Nephron (organoid): Measurements from ENCODE around the gene GNAL.
A peak's percentile ranks its signal among the peaks of the same experiment; 100 is the strongest.

ENCODE experiments used
- H3K27ac Mint-ChIP-seq, 3 experiments: 2 replicates each; pipeline ENCODE4 v1.8.0; 2020; ENCODE audit warnings: mixed read lengths in 3 of 3, mild to moderate bottlenecking in 2 of 3, moderate library complexity in 1 of 3
- H3K27me3 Mint-ChIP-seq: 2 replicates; pipeline ENCODE4 v1.8.0; 2021; ENCODE audit warnings: low read depth, mild to moderate bottlenecking, moderate library complexity, mixed read lengths
- H3K36me3 Mint-ChIP-seq: 2 replicates; pipeline ENCODE4 v1.8.0; 2020; ENCODE audit warnings: low read depth, mixed read lengths
- H3K4me1 Mint-ChIP-seq: 2 replicates; pipeline ENCODE4 v1.8.0; 2020; ENCODE audit warnings: mixed read lengths
- H3K4me3 Mint-ChIP-seq, 3 experiments: 2 replicates each; pipeline ENCODE4 v1.8.0; 2020; ENCODE audit warnings: mild to moderate bottlenecking in 3 of 3, mixed read lengths in 3 of 3, moderate library complexity in 2 of 3
- H3K9me3 Mint-ChIP-seq: 2 replicates; pipeline ENCODE4 v1.8.0; 2020; ENCODE audit warnings: mixed read lengths
- CTCF ChIP-seq, 3 experiments: fragments of 200-600 bp; sonication (generic); IDR thresholded peaks; one replicate each; pipeline ENCODE4 v1.5.0; 2021; ENCODE audit warnings: antibody characterized with exemption in 3 of 3; ENCODE audit not compliant: unreplicated experiment in 3 of 3

Gene GNAL

GRCh38 chr18:11882636-11883035 is 193.6 kb downstream of the GNAL start:
- TF ChIP-seq CTCF (IDR thresholded peaks at IDR 0.05; ENCODE audit: unreplicated experiment in 3 of 3), result no peak
- Mint-ChIP-seq H3K27me3 (no peaks in the 10 kb centered on the region), H3K4me3 (no peak overlapping the region), H3K4me1 (no peaks in the 10 kb centered on the region), H3K36me3 (peaks cover 26% of the 10 kb centered on the region), H3K9me3 (no peaks in the 10 kb centered on the region), H3K27ac (no peak overlapping the region)

- H3K9me3 Mint-ChIP-seq, result no peaks in the 10 kb centered on the region
- H3K4me3 Mint-ChIP-seq, result no peak overlapping the region
- peaks cover 31% of the 10 kb centered on the region for H3K36me3 Mint-ChIP-seq
- no peaks in the 10 kb centered on the region for H3K4me1 Mint-ChIP-seq
- no peak for TF ChIP-seq CTCF (IDR thresholded peaks at IDR 0.05; ENCODE audit: unreplicated experiment in 3 of 3)
- no peak overlapping the region for H3K27ac Mint-ChIP-seq
- no peaks in the 10 kb centered on the region for H3K27me3 Mint-ChIP-seq
These were observed 194.1 kb downstream of the GNAL start for GRCh38 chr18:11883153-11883552.

DNA sequence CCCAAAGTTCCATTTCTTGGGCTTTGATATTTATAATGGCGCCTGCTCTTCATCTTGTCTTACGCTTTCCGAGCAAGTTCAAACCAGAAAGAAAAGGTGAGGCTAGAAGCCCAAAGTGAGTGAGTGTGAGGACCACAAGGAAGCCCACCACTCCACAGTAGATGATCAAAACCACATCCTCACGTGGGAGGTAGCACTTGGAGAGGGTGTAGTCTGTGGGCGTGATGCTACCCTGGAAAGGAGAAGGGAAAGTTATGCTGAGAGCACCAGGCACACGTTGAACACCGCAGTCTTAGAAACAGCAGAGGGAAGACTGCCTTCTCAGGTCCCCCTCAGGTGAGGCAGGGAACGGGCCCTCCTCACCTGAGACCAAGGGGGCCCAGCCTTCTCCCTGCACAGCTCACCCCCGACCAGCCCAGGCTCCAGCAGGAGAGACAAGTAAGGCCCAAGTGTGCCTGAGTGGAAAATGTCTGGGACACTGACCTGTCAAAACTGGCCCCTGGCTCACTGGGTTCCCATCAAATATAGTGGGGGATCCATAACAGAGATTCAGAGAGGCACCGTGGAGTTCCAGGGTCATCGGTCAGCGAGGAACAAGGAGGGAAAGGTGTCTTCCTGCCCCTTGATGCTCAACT is 195.4 kb downstream of the GNAL start:
- H3K36me3 Mint-ChIP-seq, result peaks cover 41% of the 10 kb centered on the region
- H3K9me3 Mint-ChIP-seq, result no peaks in the 10 kb centered on the region
- H3K4me3 Mint-ChIP-seq, result no peak overlapping the region
- H3K27me3 Mint-ChIP-seq, result no peaks in the 10 kb centered on the region
- no peak for TF ChIP-seq CTCF (IDR thresholded peaks at IDR 0.05; ENCODE audit: unreplicated experiment in 3 of 3)
- no peak overlapping the region for H3K27ac Mint-ChIP-seq
- no peaks in the 10 kb centered on the region for H3K4me1 Mint-ChIP-seq

- Mint-ChIP-seq H3K27me3 (no peaks in the 10 kb centered on the region), H3K4me1 (no peaks in the 10 kb centered on the region), H3K9me3 (no peaks in the 10 kb centered on the region), H3K4me3 (no peak overlapping the region), H3K27ac (peak overlapping the region in 1 of 3 experiments; percentile 34), H3K36me3 (peaks cover 45% of the 10 kb centered on the region)
- no peak for TF ChIP-seq CTCF (IDR thresholded peaks at IDR 0.05; ENCODE audit: unreplicated experiment in 3 of 3)
These were observed 196.3 kb downstream of the GNAL start for GRCh38 chr18:11885278-11885947.

GRCh38 chr18:11886577-11887110 is 197.6 kb downstream of the GNAL start:
- Mint-ChIP-seq H3K4me3 (no peak overlapping the region), H3K27me3 (no peaks in the 10 kb centered on the region), H3K36me3 (peaks cover 47% of the 10 kb centered on the region), H3K9me3 (no peaks in the 10 kb centered on the region), H3K4me1 (no peaks in the 10 kb centered on the region), H3K27ac (no peak overlapping the region)
- TF ChIP-seq CTCF (IDR thresholded peaks at IDR 0.05; ENCODE audit: unreplicated experiment in 3 of 3), result no peak
